GM19372 (cell line): ENCODE data around the gene MAPK10.

Source experiments
- ATAC-seq: cut with Tn5 transposase; IDR thresholded peaks from one replicate; pipeline ENCODE4 v1.9.1; 2021; ENCODE audit warnings: mild to moderate bottlenecking, low read depth, moderate library complexity; ENCODE audit not compliant: unreplicated experiment

Gene MAPK10

GRCh38 chr4:85946821-85947220 lies 413.0 kb downstream of the MAPK10 start:
- ATAC-seq, result no peak

GRCh38 chr4:85942107-85942506 lies 417.7 kb downstream of the MAPK10 start:
- no peak for ATAC-seq

- ATAC-seq, result no peak
These were observed 419.7 kb downstream of the MAPK10 start for GRCh38 chr4:85940151-85940550.
